Measurements from ENCODE around the gene CLCN4.

Gene CLCN4

GRCh38 chrX:10243106-10243505 is 86.3 kb downstream of the CLCN4 start:
- no peak for TF ChIP-seq CTCF (IDR thresholded peaks at IDR 0.05)
- no peaks in the 10 kb centered on the region for H3K9me3 ChIP-seq
- H3K27me3 ChIP-seq, result no peaks in the 10 kb centered on the region
- H3K27ac ChIP-seq, result no peak overlapping the region
- H3K4me1 ChIP-seq (ENCODE audit: control insufficient read depth in 1 of 2, insufficient read depth in 1 of 2, low read depth in 1 of 2, low read length in 1 of 2), result no peaks in the 10 kb centered on the region
- no peak overlapping the region for H3K4me3 ChIP-seq (ENCODE audit: low read depth in 1 of 2, low read length in 1 of 2)
- no peaks in the 10 kb centered on the region for H3K36me3 ChIP-seq

DNA sequence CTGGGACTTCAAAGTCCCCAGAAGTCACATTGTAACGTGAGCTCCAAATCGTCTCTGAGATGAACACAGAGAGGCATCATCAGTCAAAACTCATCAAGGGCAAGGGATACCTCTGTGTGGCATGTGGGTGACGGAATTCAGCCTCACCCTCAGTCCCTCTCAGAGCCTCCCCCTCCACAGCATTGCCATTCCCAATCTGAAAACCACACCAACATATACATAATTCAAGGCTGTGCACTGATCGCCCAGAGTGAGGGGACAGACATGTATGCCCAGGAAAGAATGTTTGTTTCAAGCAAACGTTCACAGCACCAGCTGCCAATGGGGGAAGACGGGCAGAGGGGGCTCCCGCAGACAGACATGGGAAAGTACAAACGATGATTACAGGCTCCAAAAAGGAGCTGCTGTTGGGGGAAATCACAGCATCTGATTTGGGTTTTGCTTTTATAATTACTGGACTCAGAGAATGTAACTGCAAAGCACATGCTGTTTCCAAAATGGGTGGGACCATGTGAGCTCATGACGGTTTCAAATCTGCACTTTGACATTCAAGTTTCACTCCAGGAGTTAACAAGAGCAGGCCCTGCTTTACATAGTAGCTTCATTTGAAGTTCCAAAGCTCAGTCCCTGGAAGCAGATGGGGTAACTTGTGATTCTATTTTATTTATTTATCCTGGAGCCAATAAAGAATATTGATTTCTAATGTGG is 88.3 kb downstream of the CLCN4 start:
- no peaks in the 10 kb centered on the region for H3K4me1 ChIP-seq (ENCODE audit: control insufficient read depth in 1 of 2, insufficient read depth in 1 of 2, low read depth in 1 of 2, low read length in 1 of 2)
- no peaks in the 10 kb centered on the region for H3K9me3 ChIP-seq
- TF ChIP-seq CTCF (IDR thresholded peaks at IDR 0.05), result no peak
- no peaks in the 10 kb centered on the region for H3K27me3 ChIP-seq
- no peaks in the 10 kb centered on the region for H3K36me3 ChIP-seq
- no peak overlapping the region for H3K4me3 ChIP-seq (ENCODE audit: low read depth in 1 of 2, low read length in 1 of 2)
- no peak overlapping the region for H3K27ac ChIP-seq

DNA sequence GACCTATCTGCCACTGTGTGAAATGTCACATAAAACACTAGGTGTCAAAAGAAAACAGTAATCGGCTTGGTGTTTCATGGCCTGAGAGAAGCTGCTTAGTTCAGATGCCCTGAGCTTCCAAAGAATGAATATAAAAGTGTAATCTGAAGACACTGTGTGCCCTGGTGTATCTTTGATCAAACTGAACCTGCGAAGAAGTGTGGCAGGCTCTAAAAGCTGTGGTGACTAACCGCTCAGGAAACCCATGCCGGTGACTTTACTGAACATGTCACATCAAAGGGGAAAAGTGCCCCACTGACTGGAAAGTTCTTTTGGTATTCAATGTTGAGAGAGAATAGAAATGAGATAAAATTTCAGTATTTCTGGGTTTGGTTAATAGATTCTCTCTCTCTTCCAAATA is 89.1 kb downstream of the CLCN4 start:
- no peaks in the 10 kb centered on the region for H3K27me3 ChIP-seq

DNA sequence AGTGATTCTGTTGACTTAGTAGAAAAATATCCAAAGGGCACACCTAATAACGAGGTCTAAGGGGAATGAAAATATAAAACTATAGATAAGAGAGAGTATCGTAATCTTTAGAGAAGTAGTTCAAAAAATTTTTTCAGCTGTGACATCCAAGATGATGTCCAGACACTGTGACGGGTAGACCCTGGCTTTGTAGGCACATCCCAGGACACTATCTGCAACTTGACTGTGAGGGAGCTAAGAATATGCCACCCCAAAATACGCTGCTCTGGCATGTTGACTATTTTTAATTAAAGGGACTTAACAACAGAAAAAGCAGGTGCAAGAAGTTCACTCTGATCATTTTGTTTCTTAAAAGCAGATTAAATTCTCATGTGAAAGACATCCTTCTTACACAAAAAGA is 89.5 kb downstream of the CLCN4 start:
- Histone ChIP-seq H3K4me3 (ENCODE audit: low read depth in 1 of 2, low read length in 1 of 2) (no peak overlapping the region), H3K9me3 (no peaks in the 10 kb centered on the region), H3K27ac (no peak overlapping the region), H3K36me3 (no peaks in the 10 kb centered on the region), H3K4me1 (ENCODE audit: control insufficient read depth in 1 of 2, insufficient read depth in 1 of 2, low read depth in 1 of 2, low read length in 1 of 2) (no peaks in the 10 kb centered on the region), H3K27me3 (no peaks in the 10 kb centered on the region)
- TF ChIP-seq CTCF (IDR thresholded peaks at IDR 0.05), result no peak

More for the DNA sequence above, 89.1 kb downstream of the CLCN4 start:
- H3K9me3 ChIP-seq, result no peaks in the 10 kb centered on the region
- no peaks in the 10 kb centered on the region for H3K4me1 ChIP-seq (ENCODE audit: control insufficient read depth in 1 of 2, insufficient read depth in 1 of 2, low read depth in 1 of 2, low read length in 1 of 2)
- no peak overlapping the region for H3K27ac ChIP-seq
- TF ChIP-seq CTCF (IDR thresholded peaks at IDR 0.05), result no peak
- H3K4me3 ChIP-seq (ENCODE audit: low read depth in 1 of 2, low read length in 1 of 2), result no peak overlapping the region
- no peaks in the 10 kb centered on the region for H3K36me3 ChIP-seq

GRCh38 chrX:10246846-10247245 is 90.1 kb downstream of the CLCN4 start:
- no peak for TF ChIP-seq CTCF (IDR thresholded peaks at IDR 0.05)
- no peaks in the 10 kb centered on the region for H3K4me1 ChIP-seq (ENCODE audit: control insufficient read depth in 1 of 2, insufficient read depth in 1 of 2, low read depth in 1 of 2, low read length in 1 of 2)
- no peak overlapping the region for H3K27ac ChIP-seq
- H3K36me3 ChIP-seq, result no peaks in the 10 kb centered on the region
- H3K9me3 ChIP-seq, result no peaks in the 10 kb centered on the region
- H3K4me3 ChIP-seq (ENCODE audit: low read depth in 1 of 2, low read length in 1 of 2), result no peak overlapping the region
- no peaks in the 10 kb centered on the region for H3K27me3 ChIP-seq
